ENCODE measurements around the gene TCN2.

GRCh38 chr22:30574095-30574981, 32.6 kb upstream of the TCN2 start, which contains the start of gene GAL3ST1:
- no peak for TF ChIP-seq CTCF (IDR thresholded peaks at IDR 0.05; ENCODE audit: insufficient read depth, low read length)
- TF ChIP-seq POLR2AphosphoS5 (IDR thresholded peaks at IDR 0.05; ENCODE audit: low read depth) = no peak
